ENCODE data around the gene PIP5K1B.
"Not testable (repeated sequence)": the region's sequence is repeated elsewhere in the genome, so short reads cannot be mapped to it uniquely, and the experiment has no call there.

Gene PIP5K1B

DNA sequence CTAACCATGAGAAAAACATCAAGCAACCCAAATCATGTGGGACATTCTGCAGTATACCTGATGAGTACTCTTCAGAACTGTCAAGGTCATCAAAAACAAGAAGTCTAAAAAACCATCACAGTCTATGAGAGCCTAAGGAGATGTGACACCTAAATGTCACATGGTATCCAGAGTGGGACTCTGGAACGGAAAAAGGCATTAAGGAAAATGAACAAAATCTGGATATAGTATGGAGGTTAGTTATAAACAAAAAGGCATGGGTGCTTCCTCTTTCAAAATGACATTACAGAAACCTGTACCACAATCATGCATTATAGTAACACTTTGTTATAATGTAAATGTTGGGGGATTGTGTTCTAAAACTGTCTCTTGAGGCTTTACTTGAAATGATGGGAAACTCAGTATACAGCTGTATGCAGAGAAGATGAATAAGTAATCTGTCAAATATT lies 261.5 kb downstream of the PIP5K1B start:
- no peak for FAIRE-seq

DNA sequence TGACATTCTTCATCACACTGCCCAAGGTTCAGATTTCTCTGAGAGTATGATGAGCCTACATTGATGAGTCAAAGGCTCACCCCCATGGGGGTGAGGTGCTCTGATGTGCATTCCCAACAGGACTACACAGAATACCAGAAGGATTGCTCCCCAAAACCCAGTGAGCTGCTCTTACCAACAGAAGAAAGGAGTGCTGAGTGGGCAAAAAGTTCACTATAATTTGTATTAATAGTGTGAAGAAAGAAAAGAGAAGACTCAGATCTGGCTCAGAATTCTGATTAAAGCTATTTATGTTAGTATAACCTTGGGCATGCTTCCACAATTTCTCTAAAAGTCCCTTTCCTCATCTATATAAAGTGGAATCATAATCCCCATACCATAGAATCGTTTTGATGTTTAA lies 262.8 kb downstream of the PIP5K1B start:
- FAIRE-seq = no peak

DNA sequence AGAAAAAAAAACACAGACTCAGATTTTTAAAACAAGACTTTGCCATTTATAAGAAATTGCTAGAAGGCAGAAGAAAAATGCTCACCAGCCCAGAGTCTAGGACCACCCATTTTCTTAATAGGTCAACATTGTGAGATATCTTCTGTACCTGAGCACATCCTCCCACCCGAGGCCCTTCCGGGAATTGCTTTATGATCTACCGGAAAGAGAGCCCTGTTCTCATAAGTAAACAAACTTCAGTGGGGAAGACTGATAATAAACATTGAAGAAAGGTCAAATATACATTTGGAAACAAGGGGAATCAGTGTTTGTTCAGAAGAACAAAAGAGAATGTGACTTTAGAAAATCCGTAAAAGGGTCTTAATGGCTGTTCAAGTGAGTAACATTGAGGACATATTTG lies 264.5 kb downstream of the PIP5K1B start:
- no peak for FAIRE-seq

DNA sequence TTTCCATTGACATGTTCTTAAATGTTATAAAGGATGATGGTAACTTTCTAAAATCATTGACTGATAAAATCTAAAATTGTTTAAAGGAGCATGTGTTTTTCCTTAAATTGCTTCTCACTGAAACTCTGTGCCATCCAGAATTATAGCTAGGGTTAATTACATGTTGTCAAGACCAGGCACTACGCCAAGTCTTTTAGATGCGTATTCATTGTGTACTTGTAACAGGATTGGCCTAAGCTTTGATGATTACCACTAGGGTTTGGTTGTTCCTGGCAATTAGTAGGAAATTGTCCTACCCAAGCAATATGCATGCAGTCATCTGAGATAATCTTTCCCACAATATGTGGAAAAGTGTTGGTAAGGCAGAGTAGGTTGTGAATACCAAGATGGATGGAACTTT lies 265.1 kb downstream of the PIP5K1B start:
- no peak for FAIRE-seq

DNA sequence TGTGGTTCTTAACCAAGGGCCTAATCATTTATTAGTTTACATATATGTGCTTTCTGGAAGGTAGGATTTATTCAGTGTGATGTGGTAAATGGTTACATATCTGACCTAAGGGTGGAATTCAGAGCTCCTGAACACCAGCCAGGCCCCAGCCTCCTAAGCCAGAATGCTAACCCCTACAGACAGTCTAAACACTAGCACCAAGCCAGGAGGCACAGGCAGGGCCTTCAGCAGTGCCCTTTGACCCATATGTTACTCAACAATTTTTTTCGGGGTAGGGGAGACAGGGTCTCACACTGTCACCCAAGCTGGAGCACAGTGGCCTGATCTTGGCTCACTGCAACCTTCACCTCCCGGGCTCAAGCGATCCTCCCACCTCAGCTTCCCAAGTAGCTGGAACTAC lies 268.6 kb downstream of the PIP5K1B start:
- no peak for FAIRE-seq

DNA sequence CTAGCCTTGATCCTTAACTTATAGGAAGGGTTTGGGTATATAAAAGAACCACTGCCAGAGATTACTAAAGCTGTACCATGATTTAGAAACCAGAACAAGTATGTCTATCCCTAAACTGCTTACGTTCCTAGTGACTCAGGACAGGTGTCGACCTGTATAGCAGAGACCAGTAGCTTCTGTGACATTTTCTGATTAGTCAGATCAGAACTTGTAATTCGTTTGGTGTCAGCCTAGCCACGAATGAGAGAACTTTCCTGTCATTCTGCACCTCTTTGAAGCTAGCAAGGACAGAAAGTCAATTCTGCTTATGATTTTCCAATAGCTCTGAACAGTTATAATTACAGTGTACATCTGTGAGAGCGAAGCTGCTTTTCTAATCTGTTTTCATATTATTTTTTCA lies 269.4 kb downstream of the PIP5K1B start:
- no peak for FAIRE-seq

DNA sequence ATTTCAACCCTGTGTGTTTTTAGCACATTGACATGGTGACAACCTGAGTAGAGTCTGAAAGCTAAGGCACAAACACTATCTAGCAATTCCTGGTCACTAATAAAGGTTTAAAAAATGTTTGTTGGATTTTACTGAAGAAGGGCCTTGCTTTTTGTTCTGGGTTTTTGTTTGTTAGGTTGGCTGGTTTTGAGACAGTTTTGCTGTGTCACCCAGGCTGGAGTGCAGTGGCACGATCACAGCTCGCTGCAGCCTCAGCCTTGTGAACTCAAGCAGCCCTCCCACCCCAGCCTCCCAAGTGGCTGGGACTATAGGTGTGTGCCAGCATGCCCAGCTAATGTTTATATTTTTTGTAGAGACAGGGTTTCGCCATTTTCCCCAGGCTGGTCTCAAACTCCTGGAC lies 269.9 kb downstream of the PIP5K1B start:
- no peak for FAIRE-seq

DNA sequence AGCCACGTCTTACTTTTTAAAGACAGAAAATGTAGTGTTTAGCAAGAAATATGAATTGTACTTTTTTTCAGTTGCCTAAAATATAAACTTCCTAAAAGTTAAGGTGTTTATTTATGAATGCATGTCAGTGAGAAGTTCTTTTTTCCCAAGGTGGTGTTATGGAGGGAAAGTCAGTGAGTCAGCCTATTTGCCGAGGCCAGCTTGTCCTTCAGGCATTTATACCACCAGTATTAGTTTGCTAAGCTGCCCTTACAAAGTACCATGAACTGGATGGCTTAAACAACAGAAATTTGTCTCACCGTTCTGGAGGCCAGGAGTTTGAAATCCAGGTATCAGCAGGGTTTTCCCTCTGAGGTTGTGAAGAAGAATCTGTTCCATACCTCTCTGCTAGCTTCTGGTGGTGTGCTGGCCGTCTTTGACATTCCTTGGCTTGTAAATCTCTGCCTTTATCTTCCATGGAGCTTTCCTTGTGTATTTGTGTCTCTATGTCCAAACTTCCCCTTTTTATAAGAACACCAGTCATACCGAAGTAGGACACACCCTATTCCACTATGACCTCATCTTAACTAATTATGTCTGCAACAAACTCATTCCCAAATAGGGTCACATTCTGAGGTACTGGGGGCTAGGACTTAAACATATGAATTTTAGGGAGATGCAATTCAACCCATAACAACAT lies 270.5 kb downstream of the PIP5K1B start:
- FAIRE-seq = no peak

DNA sequence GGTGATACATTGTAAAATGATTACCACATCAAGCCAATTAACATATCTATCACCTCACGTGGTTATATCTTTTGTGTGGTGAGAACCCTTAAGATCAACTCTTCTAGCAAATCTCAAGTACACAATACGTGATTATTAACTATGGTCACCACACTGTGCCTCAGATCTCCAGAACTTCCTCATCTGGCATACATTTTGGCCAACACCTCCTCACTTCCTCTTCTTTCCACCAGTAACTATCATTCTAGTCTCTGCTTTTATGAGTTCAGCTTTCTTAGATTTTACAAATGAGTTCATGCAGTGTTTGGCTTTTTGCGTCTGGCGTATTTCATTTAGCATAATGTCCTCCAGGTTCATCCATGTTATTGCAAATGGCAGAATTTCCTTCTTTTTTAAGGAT lies 273.0 kb downstream of the PIP5K1B start:
- no peak for FAIRE-seq

DNA sequence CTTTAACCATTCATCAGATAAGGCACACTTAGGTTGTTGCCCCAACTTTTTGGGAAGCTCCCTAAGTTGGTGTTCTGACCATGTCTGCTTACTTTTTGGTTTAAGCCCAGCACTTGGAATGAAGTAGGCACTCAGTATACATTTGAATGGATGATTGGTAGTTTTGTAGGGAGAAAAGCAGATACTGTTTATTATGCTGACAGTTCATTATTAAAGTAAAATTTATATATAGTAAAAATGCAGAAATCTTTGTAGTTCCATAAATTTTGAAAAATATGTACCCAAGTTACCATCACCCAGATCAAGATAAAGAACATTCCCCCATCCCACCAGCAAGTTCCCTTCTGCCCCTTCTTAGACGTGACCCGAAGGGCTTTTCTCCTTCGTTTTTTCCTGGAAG lies 273.5 kb downstream of the PIP5K1B start:
- FAIRE-seq = no peak

DNA sequence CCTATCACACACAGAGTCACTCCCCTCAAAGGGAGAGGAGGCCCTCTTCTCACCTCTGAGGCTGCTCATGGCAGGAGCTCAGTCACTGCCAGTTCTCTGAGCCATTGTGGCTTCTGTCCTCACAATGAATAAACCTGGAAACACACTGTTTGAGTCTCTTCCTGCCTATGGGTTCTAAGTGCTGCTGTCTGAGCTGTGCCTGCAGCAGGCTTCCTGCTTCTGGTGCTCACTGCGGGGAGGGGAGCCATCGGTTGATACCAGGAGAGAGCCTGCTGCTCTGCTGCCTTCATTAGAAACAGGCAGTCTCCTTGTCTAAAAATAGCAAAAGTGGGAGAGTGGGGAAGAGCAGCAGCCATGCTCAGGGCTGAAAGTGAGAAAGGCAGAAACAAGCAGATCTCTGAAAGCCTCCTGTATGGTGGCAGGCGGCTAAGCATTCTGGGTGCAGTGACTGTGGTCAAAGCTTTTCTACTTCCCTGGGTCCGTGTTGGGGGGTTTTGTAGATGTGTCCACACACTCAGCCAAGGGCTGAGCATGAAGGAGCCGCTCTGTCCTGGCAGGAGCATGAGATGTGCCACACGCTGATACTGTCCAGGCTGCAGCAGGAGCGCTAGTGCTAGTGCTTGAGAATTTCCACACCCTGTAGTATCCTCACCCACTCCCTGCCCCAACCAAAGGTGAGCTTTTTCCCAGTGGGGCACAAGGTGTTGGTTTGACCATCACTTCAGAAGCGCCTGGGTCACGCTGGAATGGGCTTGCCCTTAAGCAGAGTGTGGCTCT lies 274.7 kb downstream of the PIP5K1B start:
- no peak for FAIRE-seq

DNA sequence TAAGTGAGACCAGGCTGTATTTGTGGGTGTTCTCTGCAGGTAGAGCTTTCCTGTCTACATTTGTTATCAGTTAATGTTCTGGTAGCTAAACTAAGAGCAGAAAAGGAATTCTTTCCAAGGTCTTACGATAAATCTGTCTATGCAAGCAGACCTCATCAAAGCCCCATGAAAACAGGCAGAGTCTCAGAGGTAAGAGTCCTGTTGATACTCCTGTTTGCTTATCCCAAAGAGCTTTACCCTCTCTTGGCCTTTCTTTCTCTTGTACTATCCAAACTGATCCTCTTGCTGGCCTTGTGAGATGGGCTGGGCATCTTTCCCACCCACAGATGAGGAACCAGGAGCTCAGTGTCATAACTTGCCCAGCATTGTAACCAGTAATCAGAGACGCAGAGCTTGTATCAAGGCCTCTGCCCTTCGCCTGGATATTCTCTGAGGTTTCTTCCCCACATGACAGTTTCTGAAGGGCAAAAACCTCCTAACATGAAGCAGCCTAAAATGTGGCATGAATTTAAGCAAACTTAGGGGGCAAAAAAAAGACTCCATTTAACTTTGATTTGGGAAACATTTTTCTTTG lies 275.4 kb downstream of the PIP5K1B start:
- FAIRE-seq = no peak

DNA sequence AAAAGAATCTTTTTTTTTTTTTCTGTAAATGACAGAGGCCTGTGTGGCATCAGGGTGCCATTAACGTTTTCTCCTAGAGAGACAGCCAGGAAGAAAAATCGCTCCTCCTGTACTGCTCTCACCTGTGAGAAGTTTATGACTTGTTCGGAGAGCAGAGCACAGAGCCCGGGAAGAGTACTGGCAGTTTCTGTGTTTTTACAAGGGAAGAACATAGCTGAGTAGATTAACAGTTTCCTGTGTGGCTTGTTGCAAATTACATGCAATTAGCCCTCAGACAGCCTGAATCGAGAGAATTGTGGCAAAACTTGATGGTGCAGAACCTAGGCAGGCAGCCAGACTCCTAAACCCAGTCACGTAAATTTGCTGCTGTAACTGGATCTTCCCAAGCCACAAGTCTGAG lies 276.7 kb downstream of the PIP5K1B start:
- FAIRE-seq = no peak

DNA sequence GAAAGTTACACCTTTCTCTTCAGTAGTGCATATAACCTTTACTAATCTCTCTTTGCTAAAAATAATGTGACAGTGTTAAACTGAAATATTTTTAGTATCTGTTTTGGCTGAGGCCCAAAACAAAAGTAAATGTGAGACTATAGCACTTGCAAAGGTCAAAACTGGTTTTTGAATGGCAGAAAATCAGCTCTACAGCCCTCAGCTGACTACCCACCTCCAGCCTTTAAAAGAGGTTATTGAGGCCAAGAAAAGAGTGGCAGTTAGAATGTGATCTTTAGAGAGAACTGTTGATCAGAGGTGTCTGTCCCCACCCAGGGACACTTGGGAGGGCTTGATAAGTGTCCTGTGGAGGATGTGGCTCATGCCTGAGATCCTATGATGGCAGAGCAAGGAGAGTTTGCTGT lies 278.0 kb downstream of the PIP5K1B start:
- no peak for FAIRE-seq

DNA sequence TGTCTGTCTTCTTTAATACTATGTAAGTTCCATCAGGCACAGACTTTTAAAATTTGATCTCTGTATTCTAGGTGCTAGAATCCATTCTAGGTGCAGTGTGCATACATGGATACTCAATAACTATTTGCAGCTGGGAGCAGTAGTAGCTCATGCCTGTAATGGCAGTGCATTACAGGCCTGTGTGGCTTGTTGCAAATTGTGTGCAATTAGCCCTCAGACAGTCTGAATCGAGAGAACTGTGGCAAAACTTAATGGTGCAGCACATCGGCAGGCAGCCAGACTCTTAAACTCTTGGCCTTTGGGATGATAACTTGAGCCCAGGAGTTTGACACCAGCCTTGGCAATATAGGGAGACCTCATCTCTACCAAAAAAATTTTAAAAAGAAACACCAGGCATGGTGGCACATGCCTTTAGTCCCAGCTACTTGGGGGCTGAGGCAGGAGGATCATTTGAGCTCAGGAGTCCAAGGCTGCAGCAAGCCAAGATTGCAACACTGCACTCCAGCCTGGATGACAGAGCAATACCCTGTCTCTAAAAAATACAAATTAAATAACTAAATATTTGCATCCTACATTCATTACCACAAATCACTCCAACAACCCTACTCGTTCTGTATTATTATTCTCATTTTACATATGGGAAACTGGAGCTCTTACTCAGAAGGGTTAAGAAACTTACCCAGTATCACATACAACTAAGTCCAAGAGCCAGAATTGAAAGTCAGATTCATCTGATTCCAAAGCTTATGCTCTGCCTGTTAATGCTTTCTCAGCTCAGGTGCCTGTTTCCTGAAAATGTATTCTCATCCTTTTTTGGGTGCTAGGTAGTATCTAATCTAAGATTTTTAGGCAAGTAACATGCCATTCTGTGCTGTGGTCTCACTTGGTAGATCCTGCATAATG lies 278.7 kb downstream of the PIP5K1B start:
- no peak for FAIRE-seq

DNA sequence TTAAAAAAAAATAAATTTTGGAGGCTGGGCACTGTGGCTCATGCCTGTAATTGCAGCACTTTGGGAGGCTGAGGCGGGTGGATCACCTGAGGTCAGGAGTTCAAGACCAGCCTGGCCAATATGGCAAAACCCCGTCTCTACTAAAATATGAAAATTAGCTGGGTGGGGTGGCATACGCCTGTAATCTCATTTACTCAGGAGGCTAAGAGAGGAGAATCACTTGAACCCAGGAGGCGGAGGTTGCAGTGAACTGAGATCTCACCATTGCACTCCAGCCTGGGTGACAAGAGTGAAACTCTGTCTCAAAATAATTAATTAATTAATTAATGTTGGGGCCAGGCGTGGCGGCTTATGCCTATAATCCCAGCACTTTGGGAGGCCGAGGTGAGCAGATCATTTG lies 281.9 kb downstream of the PIP5K1B start:
- FAIRE-seq = not testable (repeated sequence)

DNA sequence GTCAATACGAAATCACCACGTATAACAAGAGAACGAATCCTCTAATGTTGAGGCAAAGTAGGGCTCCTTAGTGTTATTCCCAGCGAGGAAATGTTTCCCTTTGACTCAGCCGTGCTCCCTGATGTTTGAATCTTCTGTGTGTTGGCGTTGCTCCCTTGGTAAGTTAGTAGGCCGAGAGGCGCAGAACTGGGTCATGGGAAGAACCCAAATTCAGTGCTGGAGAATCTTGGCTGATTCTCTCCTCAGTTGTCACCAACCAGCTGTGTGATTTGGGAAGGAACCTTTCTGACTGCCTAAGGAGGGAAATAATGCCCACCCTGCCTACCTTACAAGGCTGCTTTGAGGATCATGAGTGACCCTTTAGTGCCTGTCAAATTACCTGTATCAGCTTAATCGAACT lies 286.4 kb downstream of the PIP5K1B start:
- FAIRE-seq = no peak

DNA sequence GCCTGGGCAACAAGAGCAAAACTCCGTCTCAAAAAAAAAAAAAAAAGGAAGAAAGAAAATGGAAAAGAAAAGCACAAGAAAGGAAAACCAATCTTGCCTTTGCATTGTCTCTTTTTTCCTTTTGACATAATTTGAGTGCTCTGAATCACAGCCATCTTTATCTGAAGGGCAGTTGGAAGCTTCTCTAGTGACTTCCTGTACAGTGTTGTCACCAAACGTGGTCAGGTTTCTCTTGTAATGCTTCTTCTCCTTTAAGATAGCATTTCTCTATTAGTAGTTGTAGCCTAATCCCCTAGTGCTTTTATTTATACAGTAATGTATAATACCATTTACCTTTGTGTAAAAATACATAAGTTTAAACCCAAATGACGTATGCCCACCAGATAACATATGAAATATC lies 290.7 kb downstream of the PIP5K1B start:
- FAIRE-seq = no peak

DNA sequence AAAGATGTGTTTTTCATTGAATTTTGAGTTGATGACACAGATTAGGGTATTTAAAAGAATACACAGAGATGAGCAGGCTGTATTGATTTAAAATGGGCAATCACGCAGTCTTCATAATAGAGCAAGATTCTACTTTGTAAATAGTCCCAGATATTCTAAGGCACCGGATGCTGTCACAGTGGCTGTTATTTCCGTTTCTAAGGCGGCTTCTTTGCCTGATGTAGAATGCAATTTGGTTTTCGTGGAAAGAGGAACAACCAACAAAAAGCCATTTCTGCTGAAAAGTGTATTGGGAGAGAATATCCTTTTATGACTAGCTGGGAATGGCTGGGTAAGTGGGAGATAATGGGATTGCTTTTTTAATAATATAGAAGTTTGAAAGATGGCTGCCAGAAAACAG lies 291.4 kb downstream of the PIP5K1B start:
- FAIRE-seq = no peak

DNA sequence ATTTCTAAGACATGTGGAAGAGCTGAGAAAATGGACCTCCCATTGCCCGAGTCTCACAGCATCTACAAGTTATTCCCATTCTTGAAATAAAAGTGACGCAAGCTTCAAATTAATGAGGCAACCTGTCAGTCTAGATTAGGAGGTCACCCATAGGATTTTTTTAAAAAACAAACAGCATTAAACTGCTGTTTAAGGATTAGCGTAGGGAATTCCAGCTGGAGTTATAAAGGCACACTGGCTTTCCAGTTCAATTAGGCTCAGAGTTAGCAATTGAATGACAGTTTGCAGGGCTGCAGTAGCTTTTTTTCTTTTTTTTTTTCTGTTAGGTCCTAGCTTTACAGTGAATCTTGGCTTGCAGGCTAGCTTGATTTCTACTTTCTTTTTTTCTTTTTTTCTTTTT lies 292.6 kb downstream of the PIP5K1B start:
- FAIRE-seq = no peak

DNA sequence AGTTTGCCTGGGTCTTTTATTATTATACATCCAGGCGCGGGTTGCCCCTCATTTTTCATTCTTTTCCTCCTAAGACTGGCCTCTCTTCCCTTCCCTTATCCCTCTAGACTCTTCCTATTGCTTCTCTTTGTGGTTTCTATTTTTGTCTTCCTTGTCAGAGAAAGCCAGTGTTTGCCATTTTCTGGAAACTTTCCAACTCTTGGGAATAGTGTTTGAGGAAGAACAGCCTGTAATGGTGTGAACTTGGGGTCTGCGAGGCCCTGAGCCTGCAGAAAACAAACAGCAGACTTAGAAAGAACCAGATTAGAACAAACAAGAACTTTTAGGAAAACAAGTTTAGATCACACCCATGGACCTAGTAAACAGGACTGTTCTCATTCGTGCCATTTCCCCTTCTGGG lies 293.3 kb downstream of the PIP5K1B start:
- no peak for FAIRE-seq

DNA sequence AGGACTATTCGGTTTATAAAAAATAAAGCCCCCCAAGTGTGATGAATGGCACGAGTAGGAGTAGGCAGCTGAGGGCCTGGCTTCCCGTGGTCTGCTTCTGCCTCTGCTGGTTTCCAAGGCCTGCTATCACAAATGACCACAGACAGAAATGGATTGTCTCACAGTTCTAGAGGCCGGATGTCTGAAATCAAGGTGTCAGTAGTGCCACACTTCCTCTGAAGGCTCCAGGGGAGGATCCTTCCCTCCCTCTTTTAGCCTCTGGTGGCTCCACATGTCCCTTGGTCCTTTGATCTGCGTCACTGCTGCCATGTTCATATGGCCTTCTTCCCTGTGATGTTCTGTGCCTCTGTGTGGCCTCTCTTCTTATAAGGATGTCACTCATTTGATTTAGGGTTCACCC lies 293.8 kb downstream of the PIP5K1B start:
- FAIRE-seq = no peak

DNA sequence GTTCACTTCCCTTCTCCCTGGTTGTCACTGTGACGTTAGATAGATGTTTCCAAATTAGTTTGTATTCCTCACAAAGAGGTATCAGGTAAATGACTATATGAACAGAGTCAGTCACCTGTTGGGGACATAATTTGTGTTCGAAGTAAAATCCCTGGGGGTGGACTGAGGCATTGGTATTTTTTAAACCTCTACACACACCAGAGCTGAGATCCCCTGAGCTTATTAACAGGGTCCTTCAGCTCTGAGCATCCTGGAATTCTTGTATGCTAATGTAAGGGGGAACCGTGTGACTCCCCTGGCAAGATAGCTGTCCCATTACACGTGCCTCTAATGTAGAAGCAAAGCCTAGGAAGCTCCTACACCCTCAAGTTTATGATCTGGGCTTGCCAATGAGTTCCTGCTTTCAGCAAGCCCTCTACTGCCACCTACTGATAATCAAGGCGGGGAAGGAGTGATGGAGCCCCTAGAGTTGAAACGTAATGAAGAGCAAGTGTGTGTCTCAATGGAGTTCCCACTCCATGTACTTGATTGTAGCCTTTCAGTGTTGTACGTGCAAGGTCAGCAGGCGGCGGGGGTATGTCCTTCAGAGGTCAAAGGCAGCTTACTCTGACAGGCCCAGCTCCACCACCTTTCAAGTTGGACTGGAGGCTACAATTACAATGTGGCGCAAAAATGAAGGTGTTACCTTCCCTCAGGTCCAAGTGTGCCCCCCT lies 294.5 kb downstream of the PIP5K1B start:
- FAIRE-seq = peak; percentile 78

Data from A204.1 (cell line).